ENCODE data around the gene CPNE6.
"Not testable (repeated sequence)": the region's sequence is repeated elsewhere in the genome, so short reads cannot be mapped to it uniquely, and the experiment has no call there.

Gene CPNE6

GRCh38 chr14:24071144-24071697 is at the start of gene CPNE6:
TSS of gene CPNE6 (plus strand) at chr14:24071562. CDS start at chr14:24072937, 1,375 bp downstream.
- DNase-seq (ENCODE audit: low read depth) = no peak

GRCh38 chr14:24024939-24025418 is 46.4 kb upstream of the CPNE6 start:
- DNase-seq (ENCODE audit: low read depth) = not testable (repeated sequence)

DNA sequence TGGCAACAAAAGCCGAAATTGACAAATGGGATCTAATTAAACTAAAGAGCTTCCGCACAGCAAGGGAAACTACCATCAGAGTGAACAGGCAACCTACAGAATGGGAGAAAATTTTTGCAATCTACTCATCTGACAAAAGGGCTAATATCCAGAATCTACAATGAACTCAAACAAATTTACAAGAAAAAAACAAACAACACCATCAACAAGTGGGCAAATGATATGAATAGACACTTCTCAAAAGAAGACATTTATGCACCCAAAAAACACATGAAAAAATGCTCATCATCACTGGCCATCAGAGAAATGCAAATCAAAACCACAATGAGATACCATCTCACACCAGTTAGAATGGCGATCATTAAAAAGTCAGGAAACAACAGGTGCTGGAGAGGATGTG is 41.7 kb upstream of the CPNE6 start:
- not testable (repeated sequence) for DNase-seq (ENCODE audit: low read depth)

- not testable (repeated sequence) for DNase-seq (ENCODE audit: low read depth)
These were observed 40.0 kb upstream of the CPNE6 start for GRCh38 chr14:24031331-24031730.

GRCh38 chr14:24032727-24033418 is 38.5 kb upstream of the CPNE6 start:
- DNase-seq (ENCODE audit: low read depth) = no peak

- DNase-seq (ENCODE audit: low read depth) = not testable (repeated sequence)
These were observed 35.6 kb upstream of the CPNE6 start for GRCh38 chr14:24035769-24036168.

DNA sequence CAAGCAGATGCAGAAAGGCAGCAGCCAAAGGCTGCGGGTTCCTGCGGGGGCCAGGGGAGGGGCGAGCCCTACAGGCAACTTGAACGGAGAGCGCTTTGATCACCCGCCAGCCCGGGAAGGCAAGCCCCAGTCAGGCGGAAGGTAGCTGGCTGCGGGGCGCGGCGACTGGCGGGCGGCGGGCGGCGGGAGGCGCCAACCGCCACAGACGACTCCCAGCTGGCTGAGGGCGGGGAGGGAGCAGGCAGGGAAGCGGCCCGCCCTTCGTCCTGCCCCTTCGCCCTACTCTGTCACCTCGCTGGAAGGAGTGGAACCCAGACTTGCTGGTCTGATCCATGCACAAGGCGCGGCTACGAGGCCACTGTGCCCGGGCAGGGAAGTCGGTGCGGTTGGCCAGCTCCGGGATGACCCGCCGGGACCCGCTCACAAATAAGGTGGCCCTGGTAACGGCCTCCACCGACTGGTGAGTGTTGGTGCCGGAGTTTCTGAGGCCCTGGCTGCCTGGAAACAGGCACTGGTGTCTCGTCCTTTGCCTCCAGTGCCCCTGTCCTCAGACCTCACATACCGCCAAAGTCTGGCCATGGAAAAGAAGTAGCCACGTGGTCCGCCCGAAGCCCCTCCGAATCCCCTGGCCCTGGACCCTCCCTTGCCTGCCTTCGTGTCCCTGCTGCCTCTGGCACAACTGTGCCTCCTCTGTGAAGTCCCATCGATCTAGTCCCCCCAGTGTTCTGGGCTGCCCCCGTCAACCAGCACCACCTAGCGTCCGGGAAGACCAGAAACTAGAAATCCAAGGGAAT is 35.0 kb upstream of the CPNE6 start:
- DNase-seq (ENCODE audit: low read depth) = no peak

- not testable (repeated sequence) for DNase-seq (ENCODE audit: low read depth)
These were observed 34.3 kb upstream of the CPNE6 start for GRCh38 chr14:24036963-24037657.

GRCh38 chr14:24037658-24038037 is 33.7 kb upstream of the CPNE6 start:
- DNase-seq (ENCODE audit: low read depth) = no peak

- no peak for DNase-seq (ENCODE audit: low read depth)
These were observed 32.7 kb upstream of the CPNE6 start for GRCh38 chr14:24038686-24039085.

- DNase-seq (ENCODE audit: low read depth) = no peak
These were observed 30.7 kb upstream of the CPNE6 start for GRCh38 chr14:24040692-24041091.

- DNase-seq (ENCODE audit: low read depth) = no peak
These were observed 28.6 kb upstream of the CPNE6 start for GRCh38 chr14:24042746-24043145.

DNA sequence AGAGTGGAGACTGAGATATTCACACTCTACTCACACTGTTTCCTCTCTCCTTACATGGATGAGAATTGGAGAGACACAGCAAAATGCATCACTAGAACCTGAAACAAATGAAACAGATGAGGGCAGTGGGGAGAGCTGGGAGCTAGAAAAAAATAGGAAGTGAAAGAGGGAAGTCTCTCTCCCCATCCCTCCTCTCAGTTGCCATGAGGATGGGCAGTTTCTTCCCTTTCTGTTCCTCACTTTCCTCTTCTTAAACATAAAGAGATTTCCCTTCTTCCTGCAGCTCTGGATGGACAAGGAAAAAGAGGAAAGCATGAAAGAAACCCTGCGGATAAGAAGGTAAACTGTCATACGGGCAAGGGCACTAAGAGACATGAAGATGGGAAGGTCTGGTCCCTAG is 22.4 kb upstream of the CPNE6 start:
- not testable (repeated sequence) for DNase-seq (ENCODE audit: low read depth)

GRCh38 chr14:24050753-24051152 is 20.6 kb upstream of the CPNE6 start:
- not testable (repeated sequence) for DNase-seq (ENCODE audit: low read depth)

DNA sequence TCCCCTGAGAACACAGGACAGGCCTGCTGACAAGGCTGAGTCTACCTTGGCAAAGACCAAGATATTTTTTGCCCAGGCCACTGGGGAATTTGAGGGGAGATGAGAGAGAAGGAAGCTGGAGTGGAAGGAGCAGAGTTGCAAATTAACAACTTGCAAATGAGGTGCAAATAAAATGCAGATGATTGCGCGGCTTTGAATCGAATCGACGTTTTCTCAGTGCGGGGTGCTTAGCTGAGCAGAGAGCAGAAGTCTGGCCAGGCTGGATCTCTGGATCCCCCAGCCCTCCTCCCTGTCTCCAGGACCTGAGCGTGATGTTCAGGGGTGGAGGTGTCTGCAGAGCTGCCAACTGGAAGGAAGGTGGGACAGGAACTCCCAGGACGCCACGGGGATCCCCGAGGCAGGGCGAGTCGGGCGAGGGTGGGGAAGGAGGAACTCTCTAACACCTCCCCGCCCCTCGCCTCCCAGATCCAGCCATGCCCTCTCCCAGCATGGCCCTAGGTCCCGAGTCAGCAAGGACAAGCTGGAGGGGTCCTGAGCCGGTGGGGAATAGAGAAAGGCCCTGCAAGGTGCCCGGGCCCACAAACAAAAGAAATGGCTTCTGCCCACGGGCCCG is 20.1 kb upstream of the CPNE6 start:
- DNase-seq (ENCODE audit: low read depth) = no peak

DNA sequence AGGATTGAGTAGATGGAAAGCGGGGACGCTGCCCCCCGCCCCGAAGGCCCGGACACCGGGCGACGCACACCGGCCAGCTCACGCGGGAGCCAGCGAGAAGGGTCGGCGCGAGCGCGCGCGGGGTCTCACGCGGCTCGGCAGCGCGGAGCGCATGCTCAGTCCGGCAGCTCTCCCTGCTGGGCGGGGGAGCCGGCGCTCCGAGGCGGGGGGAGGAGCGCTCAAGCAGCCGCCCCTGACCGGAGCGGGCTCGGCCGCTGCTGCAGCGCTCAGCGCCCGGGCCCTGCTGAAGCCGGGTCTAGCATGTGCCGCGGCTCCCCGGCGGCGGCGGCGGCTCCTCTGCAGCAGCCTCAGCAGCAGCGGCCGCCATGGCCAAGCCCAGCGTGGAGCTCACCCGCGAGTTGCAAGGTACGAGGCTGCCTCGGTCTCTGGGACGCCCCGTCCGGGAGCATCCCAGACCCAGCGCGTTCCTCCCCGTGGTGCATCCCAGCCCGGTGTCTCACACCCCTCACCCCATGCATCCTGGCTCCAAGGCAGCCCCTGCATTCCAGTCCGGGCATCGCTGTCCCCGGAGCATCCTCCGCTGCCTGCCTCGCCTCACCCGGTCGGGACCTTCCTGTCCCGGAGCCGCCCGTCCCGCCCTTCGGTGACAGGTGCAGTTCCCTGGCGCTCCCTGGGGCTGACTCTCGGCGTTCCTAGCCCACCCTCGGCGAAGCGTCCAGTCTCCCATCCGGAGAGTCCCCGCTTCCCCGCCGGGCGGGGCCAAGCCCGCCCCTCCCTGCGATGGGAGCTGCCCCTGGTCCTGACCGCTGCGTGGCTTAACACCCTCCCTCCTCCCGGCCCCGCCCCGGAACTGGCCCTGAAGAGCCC is 19.3 kb upstream of the CPNE6 start, which contains the start of gene CARMIL3:
Gene CARMIL3 (plus strand): TSS at position 221 of the 867 bp plus-strand sequence. CDS start 145 bp downstream, at position 366.
- no peak for DNase-seq (ENCODE audit: low read depth)

DNA sequence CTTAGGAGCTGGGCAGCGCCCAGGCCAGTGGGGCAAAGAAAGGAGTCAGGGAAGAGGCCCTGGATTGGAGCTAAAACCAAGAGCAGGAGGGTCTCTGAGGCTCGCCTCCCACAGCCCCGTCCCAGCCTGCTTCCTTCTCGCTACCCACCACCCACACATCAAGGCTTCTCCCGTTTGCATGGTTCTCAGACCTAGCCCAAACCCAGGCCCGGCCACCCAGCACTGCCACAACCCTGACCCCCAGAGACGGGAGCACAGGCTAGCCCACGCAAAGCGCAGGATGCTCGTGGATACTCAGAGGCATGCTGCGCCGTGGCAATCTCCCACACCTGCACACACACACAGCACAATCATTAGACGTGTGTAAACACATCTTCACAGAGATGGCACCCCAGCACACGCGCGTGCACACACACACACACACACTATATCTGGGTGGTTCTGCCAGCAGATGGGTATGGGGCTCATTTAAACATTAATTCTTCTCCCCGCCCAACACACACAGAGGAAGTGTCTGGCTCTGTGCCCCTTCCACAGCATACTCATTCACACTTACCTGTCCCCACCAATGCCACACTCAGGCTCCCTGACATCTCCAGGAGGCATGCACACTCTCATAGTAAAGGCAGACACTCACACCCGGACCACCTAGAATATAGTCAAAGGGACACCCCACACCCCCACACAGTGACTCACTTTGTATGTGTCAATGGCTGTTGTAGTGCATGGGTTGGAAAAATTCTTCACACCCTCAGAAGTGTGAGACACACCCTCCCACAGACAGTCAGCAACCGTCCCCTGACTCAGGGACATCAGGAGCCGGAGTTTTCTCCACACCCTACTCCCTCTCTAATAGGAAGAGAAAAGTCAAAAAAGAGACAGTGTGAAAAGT is 18.5 kb upstream of the CPNE6 start:
- no peak for DNase-seq (ENCODE audit: low read depth)

- DNase-seq (ENCODE audit: low read depth) = no peak
These were observed 17.6 kb upstream of the CPNE6 start for GRCh38 chr14:24053548-24054323.

DNA sequence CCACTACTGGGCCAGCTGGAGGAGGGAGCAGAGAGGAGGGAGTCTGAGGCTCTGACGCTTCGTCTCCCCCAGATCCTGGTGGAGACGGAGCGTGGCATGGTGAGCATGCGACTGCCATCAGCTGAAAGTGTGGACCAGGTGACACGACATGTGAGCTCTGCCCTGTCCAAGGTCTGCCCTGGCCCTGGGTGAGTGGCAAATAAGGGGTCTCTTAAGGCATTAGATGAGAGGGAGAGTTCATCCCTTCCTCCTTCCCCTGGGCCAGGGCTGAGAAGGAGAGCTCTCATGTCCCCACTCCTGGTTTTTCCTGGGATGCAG is 17.1 kb upstream of the CPNE6 start:
- DNase-seq (ENCODE audit: low read depth) = no peak

Data from stimulated activated CD8-positive, alpha-beta memory T cell treated with anti-CD3 and anti-CD28 coated beads, Interleukin-15, amount 100 ng/mL, for 1 hour (primary cell).